ENCODE measurements around the gene CLTCL1. TPM values are rescaled to one million over a fixed set of nuclear protein-coding genes. Genes with fewer than 3 reads are reported as not detected.

CLTCL1 gene
- total and polyA plus RNA-seq, 9 of the 15 experiments (the other 6 are each of a cell fraction or from before 2014, with no cell fraction given), result 1.1 to 11.7 (median 5.0) TPM

DNA sequence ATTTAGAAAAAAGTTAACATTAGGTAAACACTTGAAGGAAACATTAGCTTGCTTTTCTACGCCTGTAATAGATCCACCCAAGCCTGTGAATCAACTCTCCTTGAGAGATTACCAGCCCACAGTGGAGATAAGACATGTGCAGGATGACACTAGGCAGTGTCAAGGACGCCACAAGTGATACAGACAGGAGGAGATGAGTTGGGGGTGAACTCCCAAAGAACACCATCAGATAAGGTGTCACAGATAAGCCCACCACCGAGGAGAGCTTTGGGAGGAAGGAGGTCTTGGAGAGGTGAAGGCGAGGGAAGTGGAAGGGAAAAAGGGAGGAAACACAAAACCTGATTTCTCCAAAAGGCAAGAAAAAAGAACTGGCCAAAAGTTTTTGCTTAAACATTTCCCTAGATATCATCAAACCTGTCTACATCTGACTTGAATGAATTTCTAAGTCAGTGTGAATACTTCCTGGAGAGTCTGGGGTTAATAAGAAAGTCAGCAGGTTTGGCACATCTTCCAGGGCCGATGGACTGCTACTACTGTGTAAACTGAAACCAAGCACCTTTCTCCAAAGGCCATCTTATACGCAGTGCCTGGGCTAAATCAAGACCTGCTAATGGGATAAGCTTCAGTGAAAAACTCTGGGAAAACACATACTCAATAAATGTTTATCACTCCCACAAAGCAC, 15.5 kb downstream of the CLTCL1 start (continued):
- TF ChIP-seq, protein P1, sequence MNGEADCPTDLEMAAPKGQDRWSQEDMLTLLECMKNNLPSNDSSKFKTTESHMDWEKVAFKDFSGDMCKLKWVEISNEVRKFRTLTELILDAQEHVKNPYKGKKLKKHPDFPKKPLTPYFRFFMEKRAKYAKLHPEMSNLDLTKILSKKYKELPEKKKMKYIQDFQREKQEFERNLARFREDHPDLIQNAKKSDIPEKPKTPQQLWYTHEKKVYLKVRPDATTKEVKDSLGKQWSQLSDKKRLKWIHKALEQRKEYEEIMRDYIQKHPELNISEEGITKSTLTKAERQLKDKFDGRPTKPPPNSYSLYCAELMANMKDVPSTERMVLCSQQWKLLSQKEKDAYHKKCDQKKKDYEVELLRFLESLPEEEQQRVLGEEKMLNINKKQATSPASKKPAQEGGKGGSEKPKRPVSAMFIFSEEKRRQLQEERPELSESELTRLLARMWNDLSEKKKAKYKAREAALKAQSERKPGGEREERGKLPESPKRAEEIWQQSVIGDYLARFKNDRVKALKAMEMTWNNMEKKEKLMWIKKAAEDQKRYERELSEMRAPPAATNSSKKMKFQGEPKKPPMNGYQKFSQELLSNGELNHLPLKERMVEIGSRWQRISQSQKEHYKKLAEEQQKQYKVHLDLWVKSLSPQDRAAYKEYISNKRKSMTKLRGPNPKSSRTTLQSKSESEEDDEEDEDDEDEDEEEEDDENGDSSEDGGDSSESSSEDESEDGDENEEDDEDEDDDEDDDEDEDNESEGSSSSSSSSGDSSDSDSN (IDR thresholded peaks at IDR 0.05; ENCODE audit: borderline replicate concordance in 1 of 2, low read depth in 2 of 2, low read length in 2 of 2), result 0 out of 4 replicates have a peak, but pooled peaks of 1 of the 2 experiments have one; percentile 56
- TF ChIP-seq, protein P2, sequence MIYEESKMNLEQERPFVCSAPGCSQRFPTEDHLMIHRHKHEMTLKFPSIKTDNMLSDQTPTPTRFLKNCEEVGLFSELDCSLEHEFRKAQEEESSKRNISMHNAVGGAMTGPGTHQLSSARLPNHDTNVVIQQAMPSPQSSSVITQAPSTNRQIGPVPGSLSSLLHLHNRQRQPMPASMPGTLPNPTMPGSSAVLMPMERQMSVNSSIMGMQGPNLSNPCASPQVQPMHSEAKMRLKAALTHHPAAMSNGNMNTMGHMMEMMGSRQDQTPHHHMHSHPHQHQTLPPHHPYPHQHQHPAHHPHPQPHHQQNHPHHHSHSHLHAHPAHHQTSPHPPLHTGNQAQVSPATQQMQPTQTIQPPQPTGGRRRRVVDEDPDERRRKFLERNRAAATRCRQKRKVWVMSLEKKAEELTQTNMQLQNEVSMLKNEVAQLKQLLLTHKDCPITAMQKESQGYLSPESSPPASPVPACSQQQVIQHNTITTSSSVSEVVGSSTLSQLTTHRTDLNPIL (CRISPR knock-in tag; IDR thresholded peaks at IDR 0.05), result no peak
- TF ChIP-seq SMARCC2 (IDR thresholded peaks at IDR 0.05; ENCODE audit: low read depth), result peak; percentile 85
- TF ChIP-seq, protein P3, sequence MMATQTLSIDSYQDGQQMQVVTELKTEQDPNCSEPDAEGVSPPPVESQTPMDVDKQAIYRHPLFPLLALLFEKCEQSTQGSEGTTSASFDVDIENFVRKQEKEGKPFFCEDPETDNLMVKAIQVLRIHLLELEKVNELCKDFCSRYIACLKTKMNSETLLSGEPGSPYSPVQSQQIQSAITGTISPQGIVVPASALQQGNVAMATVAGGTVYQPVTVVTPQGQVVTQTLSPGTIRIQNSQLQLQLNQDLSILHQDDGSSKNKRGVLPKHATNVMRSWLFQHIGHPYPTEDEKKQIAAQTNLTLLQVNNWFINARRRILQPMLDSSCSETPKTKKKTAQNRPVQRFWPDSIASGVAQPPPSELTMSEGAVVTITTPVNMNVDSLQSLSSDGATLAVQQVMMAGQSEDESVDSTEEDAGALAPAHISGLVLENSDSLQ (IDR thresholded peaks at IDR 0.05), result peak; percentile 57; the same call in 1 of the 2 replicates
- no peak for TF ChIP-seq ZNF253 (CRISPR knock-in tag; conservative IDR thresholded peaks at IDR 0.05)
- TF ChIP-seq, protein P4, sequence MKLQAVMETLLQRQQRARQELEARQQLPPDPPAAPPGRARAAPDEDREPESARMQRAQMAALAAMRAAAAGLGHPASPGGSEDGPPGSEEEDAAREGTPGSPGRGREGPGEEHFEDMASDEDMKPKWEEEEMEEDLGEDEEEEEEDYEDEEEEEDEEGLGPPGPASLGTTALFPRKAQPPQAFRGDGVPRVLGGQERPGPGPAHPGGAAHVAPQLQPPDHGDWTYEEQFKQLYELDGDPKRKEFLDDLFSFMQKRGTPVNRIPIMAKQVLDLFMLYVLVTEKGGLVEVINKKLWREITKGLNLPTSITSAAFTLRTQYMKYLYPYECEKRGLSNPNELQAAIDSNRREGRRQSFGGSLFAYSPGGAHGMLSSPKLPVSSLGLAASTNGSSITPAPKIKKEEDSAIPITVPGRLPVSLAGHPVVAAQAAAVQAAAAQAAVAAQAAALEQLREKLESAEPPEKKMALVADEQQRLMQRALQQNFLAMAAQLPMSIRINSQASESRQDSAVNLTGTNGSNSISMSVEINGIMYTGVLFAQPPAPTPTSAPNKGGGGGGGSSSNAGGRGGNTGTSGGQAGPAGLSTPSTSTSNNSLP (IDR thresholded peaks at IDR 0.05; ENCODE audit: borderline replicate concordance, low read depth, low read length), result peak; percentile 69; the same call in 1 of the 2 replicates
- TF ChIP-seq SMAD2 (IDR thresholded peaks at IDR 0.05; ENCODE audit: low read depth, low read length), result no peak
- TF ChIP-seq, protein P5, sequence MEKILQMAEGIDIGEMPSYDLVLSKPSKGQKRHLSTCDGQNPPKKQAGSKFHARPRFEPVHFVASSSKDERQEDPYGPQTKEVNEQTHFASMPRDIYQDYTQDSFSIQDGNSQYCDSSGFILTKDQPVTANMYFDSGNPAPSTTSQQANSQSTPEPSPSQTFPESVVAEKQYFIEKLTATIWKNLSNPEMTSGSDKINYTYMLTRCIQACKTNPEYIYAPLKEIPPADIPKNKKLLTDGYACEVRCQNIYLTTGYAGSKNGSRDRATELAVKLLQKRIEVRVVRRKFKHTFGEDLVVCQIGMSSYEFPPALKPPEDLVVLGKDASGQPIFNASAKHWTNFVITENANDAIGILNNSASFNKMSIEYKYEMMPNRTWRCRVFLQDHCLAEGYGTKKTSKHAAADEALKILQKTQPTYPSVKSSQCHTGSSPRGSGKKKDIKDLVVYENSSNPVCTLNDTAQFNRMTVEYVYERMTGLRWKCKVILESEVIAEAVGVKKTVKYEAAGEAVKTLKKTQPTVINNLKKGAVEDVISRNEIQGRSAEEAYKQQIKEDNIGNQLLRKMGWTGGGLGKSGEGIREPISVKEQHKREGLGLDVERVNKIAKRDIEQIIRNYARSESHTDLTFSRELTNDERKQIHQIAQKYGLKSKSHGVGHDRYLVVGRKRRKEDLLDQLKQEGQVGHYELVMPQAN (IDR thresholded peaks at IDR 0.05; ENCODE audit: borderline replicate concordance), result peak; percentile 48; the same call in 1 of the 2 replicates
- TF ChIP-seq, protein P6, sequence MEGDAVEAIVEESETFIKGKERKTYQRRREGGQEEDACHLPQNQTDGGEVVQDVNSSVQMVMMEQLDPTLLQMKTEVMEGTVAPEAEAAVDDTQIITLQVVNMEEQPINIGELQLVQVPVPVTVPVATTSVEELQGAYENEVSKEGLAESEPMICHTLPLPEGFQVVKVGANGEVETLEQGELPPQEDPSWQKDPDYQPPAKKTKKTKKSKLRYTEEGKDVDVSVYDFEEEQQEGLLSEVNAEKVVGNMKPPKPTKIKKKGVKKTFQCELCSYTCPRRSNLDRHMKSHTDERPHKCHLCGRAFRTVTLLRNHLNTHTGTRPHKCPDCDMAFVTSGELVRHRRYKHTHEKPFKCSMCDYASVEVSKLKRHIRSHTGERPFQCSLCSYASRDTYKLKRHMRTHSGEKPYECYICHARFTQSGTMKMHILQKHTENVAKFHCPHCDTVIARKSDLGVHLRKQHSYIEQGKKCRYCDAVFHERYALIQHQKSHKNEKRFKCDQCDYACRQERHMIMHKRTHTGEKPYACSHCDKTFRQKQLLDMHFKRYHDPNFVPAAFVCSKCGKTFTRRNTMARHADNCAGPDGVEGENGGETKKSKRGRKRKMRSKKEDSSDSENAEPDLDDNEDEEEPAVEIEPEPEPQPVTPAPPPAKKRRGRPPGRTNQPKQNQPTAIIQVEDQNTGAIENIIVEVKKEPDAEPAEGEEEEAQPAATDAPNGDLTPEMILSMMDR (IDR thresholded peaks at IDR 0.05 in 2 of 3, conservative IDR thresholded peaks at IDR 0.05 in 1 of 3; ENCODE audit: insufficient read depth in 2 of 3, low read depth in 1 of 3, low read length in 3 of 3), result no peak
- TF ChIP-seq HDAC1 (IDR thresholded peaks at IDR 0.05), result peak in 1 of 2 experiments; percentile 69; a peak in 1 of 4 replicates
- TF ChIP-seq, protein P7, sequence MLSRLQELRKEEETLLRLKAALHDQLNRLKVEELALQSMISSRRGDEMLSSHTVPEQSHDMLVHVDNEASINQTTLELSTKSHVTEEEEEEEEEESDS (CRISPR knock-in tag; IDR thresholded peaks at IDR 0.05), result no peak
- TF ChIP-seq MEF2A (IDR thresholded peaks at IDR 0.05; ENCODE audit: control insufficient read depth, low read depth, low read length), result no peak
- TF ChIP-seq ZNF146 (CRISPR knock-in tag; IDR thresholded peaks at IDR 0.05; ENCODE audit: unreplicated experiment), result no peak
- TF ChIP-seq KLF10 (CRISPR knock-in tag; IDR thresholded peaks at IDR 0.05), result 0 out of 2 replicates have a peak, but pooled peaks have one; percentile 19
